Measurements from ENCODE around the gene TEX13B. TPM values are rescaled to one million over a fixed set of nuclear protein-coding genes. Genes with fewer than 3 reads are reported as not detected.
A peak's percentile ranks its signal among the peaks of the same experiment; 100 is the strongest.

The TEX13B gene
- total RNA-seq: not detected

DNA sequence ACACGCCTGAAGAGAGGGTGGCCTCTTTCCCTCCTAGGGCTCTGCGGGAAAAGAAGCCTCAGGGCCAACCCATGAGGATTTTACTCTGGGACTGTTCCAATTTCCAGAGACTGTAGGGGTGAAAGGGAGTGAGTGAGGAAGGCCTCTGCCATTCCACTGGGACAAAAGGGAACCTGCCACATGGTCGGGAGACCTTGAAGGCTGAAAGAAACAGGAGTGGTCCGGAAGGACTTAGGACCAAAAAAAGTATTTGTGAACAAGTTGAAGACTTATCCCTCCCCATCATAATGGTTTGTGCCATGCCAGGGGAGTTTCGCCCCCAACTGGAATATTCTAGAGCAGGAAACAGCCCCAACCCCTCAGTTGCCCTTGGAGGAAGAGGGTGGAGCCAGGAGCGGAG lies at the start of gene TEX13B:
Gene TEX13B, minus strand, starts transcription at position 15 of the 400 bp plus-strand sequence. CDS start 243 bp downstream, outside the sequence.
- intact Hi-C loops (cut with micrococcal nuclease): no loop called here
- POLR2A ChIA-PET: no interaction called here
- Mint-ChIP-seq H3K27ac (no peak within 1 kb of the TSS), H3K9me3 (no peaks in the 10 kb centered on the region), H3K36me3 (no peaks in the 10 kb centered on the region), H3K4me1 (ENCODE audit: low read depth) (peaks cover 4% of the 10 kb centered on the region), H3K27me3 (no peaks in the 10 kb centered on the region), H3K4me3 (no peak within 1 kb of the TSS)
- CTCF ChIA-PET: no interaction called here
- DNase-seq: no peak

DNA sequence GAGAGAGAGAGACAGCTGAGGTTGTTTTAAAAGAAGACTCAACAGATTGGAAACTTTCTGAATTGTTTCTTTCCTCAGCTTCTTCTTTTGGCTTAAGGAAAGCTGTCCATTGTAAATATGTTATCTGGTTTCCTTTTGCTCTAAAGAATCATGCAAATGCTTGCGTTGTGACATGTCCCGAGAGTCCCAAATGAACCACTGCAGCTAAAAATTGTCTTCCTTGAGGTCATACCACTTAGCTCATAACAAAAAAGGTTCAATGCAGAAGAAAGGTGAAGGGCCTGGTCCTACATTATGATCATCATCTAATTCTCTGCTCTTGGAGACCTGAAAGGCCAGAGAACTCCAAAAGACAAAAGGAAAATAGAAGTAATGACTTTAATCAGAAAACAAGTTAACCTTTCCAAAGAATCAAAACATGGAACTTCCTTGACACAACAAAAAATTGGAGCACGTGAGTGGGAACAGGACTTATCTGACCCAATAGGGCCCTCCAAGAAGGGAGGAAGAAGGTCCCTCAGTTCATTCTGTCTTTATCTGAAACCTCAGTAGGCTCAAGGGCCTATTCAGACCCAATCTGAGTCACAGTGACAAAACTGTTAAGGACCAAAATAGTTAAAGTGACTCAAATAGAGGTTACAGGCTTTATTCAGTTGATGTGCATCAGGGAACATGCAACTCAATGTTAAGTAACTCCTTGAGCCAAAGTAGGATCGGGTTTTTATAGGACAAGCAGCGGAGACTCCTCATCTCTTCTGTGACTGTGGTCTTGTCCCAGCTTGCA lies 48.0 kb upstream of the TEX13B start:
- Mint-ChIP-seq H3K27ac (peak overlapping the region; percentile 40), H3K9me3 (no peaks in the 10 kb centered on the region), H3K36me3 (no peaks in the 10 kb centered on the region), H3K4me3 (no peak overlapping the region), H3K27me3 (no peaks in the 10 kb centered on the region), H3K4me1 (ENCODE audit: low read depth) (peaks cover 68% of the 10 kb centered on the region)
- intact Hi-C loops (cut with micrococcal nuclease): loop anchor here (1.0 kb wide), 1 partner anchor 8 kb away; no protein-coding TSS in a partner anchor
- DNase-seq: no peak
- ChIA-PET CTCF (interaction anchor here (0.8 kb wide), 1 partner anchor 9 kb away, joined by 6 read pairs; no protein-coding TSS in a partner anchor), POLR2A (interaction anchor here (0.8 kb wide), 1 partner anchor 15 kb away, joined by 4 read pairs; the partner anchor contains the start of gene VSIG1)

DNA sequence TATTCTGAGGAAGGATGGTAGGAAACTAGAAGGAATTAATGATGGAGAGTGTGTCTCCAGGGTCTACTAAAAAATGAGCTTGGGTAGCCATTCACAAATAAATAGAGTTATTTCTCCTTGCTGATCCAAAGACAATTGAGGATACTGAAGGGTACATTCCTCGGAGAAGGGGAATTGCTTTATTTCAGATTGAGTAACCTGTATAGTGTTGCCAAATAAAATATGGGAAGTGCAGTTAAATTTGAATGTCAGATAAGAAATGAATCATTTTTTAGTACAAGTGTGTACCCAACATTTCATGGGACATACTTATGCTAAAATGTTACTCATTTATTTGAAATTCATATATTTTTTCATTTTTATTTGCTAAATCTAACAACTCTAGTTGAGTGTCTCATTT lies 46.7 kb upstream of the TEX13B start:
- Mint-ChIP-seq H3K27ac (no peak overlapping the region), H3K4me3 (no peak overlapping the region), H3K27me3 (no peaks in the 10 kb centered on the region), H3K4me1 (ENCODE audit: low read depth) (peaks cover 72% of the 10 kb centered on the region), H3K36me3 (no peaks in the 10 kb centered on the region), H3K9me3 (no peaks in the 10 kb centered on the region)
- no peak for DNase-seq
- ChIA-PET CTCF (no interaction called here), POLR2A (no interaction called here)
- intact Hi-C loops (cut with micrococcal nuclease): no loop called here

GRCh38 chrX:108025954-108026600 lies 43.9 kb upstream of the TEX13B start:
- POLR2A ChIA-PET: no interaction called here
- Mint-ChIP-seq H3K27ac (peak overlapping the region; percentile 49), H3K4me1 (ENCODE audit: low read depth) (peaks cover 76% of the 10 kb centered on the region), H3K27me3 (no peaks in the 10 kb centered on the region), H3K4me3 (peak overlapping the region; percentile 23), H3K36me3 (no peaks in the 10 kb centered on the region), H3K9me3 (no peaks in the 10 kb centered on the region)
- CTCF ChIA-PET: no interaction called here
- no peak for DNase-seq
- intact Hi-C loops (cut with micrococcal nuclease): loop anchor here (2.0 kb wide), 1 partner anchor 65 kb away; the partner anchor contains the start of genes ATG4A and PSMD10

GRCh38 chrX:108025376-108025775 lies 43.2 kb upstream of the TEX13B start:
- no peak overlapping the region for H3K4me3 Mint-ChIP-seq
- H3K27me3 Mint-ChIP-seq: no peaks in the 10 kb centered on the region
- ChIA-PET POLR2A (no interaction called here), CTCF (no interaction called here)
- no peaks in the 10 kb centered on the region for H3K36me3 Mint-ChIP-seq
- intact Hi-C loops (cut with micrococcal nuclease): no loop called here
- DNase-seq: no peak
- no peaks in the 10 kb centered on the region for H3K9me3 Mint-ChIP-seq
- H3K27ac Mint-ChIP-seq: no peak overlapping the region
- H3K4me1 Mint-ChIP-seq (ENCODE audit: low read depth): peaks cover 75% of the 10 kb centered on the region

GRCh38 chrX:108022491-108023089 lies 40.4 kb upstream of the TEX13B start:
- H3K4me1 Mint-ChIP-seq (ENCODE audit: low read depth): peaks cover 79% of the 10 kb centered on the region
- H3K4me3 Mint-ChIP-seq: peak overlapping the region; percentile 29
- H3K36me3 Mint-ChIP-seq: no peaks in the 10 kb centered on the region
- no peaks in the 10 kb centered on the region for H3K27me3 Mint-ChIP-seq
- H3K27ac Mint-ChIP-seq: peak overlapping the region; percentile 77
- peak; percentile 59 for DNase-seq
- ChIA-PET CTCF (interaction anchor here (0.7 to 3.1 kb wide), 3 partner anchors 22 to 50 kb away, joined by 4 to 45 read pairs (median 11); no protein-coding TSS in a partner anchor), POLR2A (no interaction called here)
- intact Hi-C loops (cut with micrococcal nuclease): loop anchor here (1.0 to 5.0 kb wide), 6 partner anchors 8 to 350 kb away; partner anchors contain the start of gene MID2
- H3K9me3 Mint-ChIP-seq: no peaks in the 10 kb centered on the region

DNA sequence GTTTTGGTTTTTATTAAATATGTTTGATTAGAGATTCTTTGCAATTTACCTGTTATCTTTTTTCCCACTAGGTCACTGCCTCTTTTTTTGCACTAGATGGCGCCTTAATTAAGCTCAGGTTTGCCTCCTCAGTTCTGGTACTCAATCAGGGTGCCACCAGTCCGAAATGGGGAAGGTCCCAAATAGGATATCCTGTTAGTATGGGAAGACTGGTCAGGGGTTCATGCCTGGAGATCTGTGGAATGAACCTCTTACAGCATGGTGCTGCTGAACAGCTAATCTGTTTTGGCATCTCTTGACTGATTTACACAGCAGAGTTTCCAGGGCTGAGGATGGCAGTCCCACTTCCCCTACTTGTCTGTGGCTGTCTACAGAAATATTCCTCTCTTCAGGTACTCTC lies 38.5 kb upstream of the TEX13B start:
- intact Hi-C loops (cut with micrococcal nuclease): loop anchor here (1.0 to 5.0 kb wide), 4 partner anchors 52 to 348 kb away; partner anchors contain the start of gene MID2
- POLR2A ChIA-PET: no interaction called here
- peak overlapping the region; percentile 77 for H3K27ac Mint-ChIP-seq
- H3K4me1 Mint-ChIP-seq (ENCODE audit: low read depth): peaks cover 66% of the 10 kb centered on the region
- CTCF ChIA-PET: interaction anchor here (0.8 to 3.1 kb wide), 14 partner anchors 9 to 70 kb away, joined by 3 to 45 read pairs (median 4); partner anchors contain the start of gene VSIG1
- DNase-seq: no peak
- H3K27me3 Mint-ChIP-seq: no peaks in the 10 kb centered on the region
- no peaks in the 10 kb centered on the region for H3K9me3 Mint-ChIP-seq
- no peaks in the 10 kb centered on the region for H3K36me3 Mint-ChIP-seq
- peak overlapping the region; percentile 48 for H3K4me3 Mint-ChIP-seq

DNA sequence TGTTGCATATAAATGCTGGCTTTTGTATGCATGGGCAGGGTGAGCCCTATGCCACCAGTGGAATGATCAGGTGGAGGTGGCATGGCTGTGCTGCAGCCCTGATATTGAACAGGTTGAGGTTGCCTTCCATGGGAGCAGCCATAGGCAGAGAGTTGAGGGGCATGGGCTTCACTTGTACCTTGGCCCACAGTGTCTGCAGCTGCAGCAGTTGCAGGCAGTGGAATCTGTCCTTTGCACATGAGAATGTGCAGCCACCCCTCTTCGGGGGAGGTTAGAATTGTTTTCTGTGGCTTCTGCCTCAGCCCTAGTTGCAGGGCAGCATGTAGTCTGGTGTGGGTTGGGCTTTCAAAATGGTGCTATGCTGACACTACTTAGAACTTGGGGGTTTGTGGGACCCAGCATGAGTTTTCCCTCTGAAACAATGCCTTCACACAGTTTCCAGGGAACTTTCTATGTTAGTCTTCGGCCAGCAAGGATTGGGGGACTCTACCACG lies 37.3 kb upstream of the TEX13B start:
- no peak for DNase-seq
- Mint-ChIP-seq H3K36me3 (no peaks in the 10 kb centered on the region), H3K27me3 (no peaks in the 10 kb centered on the region), H3K4me3 (peak overlapping the region; percentile 44), H3K27ac (peak overlapping the region; percentile 66), H3K9me3 (peaks cover 2% of the 10 kb centered on the region), H3K4me1 (ENCODE audit: low read depth) (peaks cover 58% of the 10 kb centered on the region)
- intact Hi-C loops (cut with micrococcal nuclease): no loop called here
- POLR2A ChIA-PET: no interaction called here
- CTCF ChIA-PET: interaction anchor here (1.7 to 3.1 kb wide), 2 partner anchors 49 to 51 kb away, joined by 7 to 45 read pairs; no protein-coding TSS in a partner anchor

DNA sequence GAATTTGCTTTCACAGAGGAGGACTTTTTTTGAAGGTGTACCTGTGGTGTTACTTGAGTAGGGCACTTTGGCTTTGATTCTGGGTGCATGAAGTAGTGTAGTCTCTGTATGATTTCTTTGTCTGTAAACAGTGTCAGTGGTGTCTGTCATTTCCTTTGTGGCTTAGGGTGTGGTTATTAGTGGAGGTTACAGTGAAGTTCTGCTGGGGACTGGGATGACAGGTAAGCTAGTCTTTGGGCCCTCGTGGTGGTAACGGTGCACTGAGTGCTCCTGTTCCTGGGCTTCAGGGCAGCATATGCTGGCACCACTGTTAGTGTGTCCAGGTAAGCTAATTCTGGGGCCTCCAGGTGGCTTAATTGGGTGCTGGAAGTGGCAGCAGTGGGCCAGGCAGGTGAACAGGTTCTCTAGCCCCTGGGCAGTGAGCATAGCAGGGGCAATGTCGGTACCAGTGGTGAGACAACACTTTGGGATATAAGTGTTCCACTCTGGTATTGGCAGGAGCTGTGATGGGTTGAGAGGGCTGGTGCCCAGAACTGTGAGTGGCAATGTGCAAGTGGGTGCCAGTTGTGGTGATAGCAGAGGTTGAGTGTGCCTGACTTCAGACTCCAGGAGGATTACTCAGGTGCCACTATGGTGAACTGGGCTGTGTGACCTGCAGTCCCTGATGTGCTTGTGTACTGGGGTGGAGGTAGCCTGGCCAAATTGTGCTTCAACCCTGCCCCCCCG lies 36.6 kb upstream of the TEX13B start:
- DNase-seq: peak; percentile 43
- Mint-ChIP-seq H3K9me3 (peaks cover 7% of the 10 kb centered on the region), H3K36me3 (no peaks in the 10 kb centered on the region), H3K4me3 (peak overlapping the region; percentile 44), H3K27me3 (no peaks in the 10 kb centered on the region), H3K27ac (peak overlapping the region; percentile 66), H3K4me1 (ENCODE audit: low read depth) (peaks cover 54% of the 10 kb centered on the region)
- intact Hi-C loops (cut with micrococcal nuclease): no loop called here
- POLR2A ChIA-PET: no interaction called here
- CTCF ChIA-PET: interaction anchor here (0.7 to 1.7 kb wide), 2 partner anchors 52 to 73 kb away, joined by 3 to 7 read pairs; no protein-coding TSS in a partner anchor

- Mint-ChIP-seq H3K27me3 (no peaks in the 10 kb centered on the region), H3K4me3 (no peak overlapping the region), H3K27ac (no peak overlapping the region), H3K4me1 (ENCODE audit: low read depth) (no peaks in the 10 kb centered on the region), H3K36me3 (peaks cover 5% of the 10 kb centered on the region), H3K9me3 (peaks cover 4% of the 10 kb centered on the region)
- intact Hi-C loops (cut with micrococcal nuclease): loop anchor here (10.0 kb wide), 1 partner anchor 107 kb away; no protein-coding TSS in a partner anchor
- CTCF ChIA-PET: interaction anchor here (0.7 to 2.7 kb wide), 3 partner anchors 20 to 649 kb away, joined by 3 to 11 read pairs (median 4); no protein-coding TSS in a partner anchor
- DNase-seq: peak; percentile 27
- POLR2A ChIA-PET: no interaction called here
These were observed 19.1 kb upstream of the TEX13B start for GRCh38 chrX:108001218-108001814.

DNA sequence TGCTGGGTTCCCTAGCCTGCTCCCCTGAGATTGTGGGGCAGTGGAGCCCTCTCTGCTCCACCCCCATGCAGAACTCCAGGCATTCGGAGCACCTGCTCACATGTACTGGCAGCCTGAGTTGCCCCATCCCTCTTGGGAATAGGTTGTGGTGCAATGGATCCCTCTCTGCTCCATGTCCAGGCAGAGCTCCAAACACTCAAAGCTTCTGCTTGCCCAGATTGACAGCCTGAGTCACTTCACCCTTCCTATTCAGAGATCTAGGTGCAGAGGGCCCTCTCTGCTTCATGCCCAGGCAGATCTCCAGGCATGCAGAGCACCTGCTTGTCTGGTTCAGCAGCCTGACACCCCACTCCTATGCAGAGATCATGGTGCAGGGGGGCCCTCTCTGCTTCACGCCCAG lies 18.6 kb upstream of the TEX13B start:
- Mint-ChIP-seq H3K4me3 (no peak overlapping the region), H3K9me3 (peaks cover 4% of the 10 kb centered on the region), H3K27me3 (no peaks in the 10 kb centered on the region), H3K36me3 (peaks cover 5% of the 10 kb centered on the region), H3K27ac (no peak overlapping the region), H3K4me1 (ENCODE audit: low read depth) (no peaks in the 10 kb centered on the region)
- intact Hi-C loops (cut with micrococcal nuclease): loop anchor here (10.0 kb wide), 1 partner anchor 106 kb away; no protein-coding TSS in a partner anchor
- ChIA-PET POLR2A (no interaction called here), CTCF (interaction anchor here (0.9 to 2.7 kb wide), 3 partner anchors 12 to 70 kb away, joined by 3 to 11 read pairs (median 5); no protein-coding TSS in a partner anchor)
- no peak for DNase-seq
